ENCODE results near the gene MAN1A2. TPM values are rescaled to one million over a fixed set of nuclear protein-coding genes. Genes with fewer than 3 reads are reported as not detected.
"Not testable (repeated sequence)": the region's sequence is repeated elsewhere in the genome, so short reads cannot be mapped to it uniquely, and the experiment has no call there.

Gene MAN1A2
- total RNA-seq, 2 experiments from 2014 or later = 33.8 to 35.0 TPM

DNA sequence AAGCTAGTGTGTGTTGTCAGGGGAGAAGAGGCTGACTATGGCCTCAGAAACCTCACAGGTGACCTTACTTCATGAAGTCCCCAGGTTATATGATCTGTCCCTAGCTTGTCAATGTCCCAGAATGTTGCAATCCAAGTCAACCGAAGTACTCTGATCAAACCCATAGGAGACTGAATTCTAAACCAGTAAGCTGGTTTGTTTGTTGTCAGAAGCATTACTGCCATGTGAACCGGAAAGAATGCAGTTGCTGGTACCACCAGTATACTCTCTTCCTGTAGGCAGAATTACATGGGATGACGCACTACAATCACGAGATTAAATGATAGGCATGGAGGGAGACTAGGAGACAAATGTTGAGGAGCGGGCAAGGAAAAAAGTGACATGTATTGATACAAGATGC, 26.1 kb upstream of the MAN1A2 start:
- no peaks in the 10 kb centered on the region for H3K36me3 Mint-ChIP-seq (ENCODE audit: low read depth)
- DNase-seq = no peak
- peaks cover 6% of the 10 kb centered on the region for H3K4me1 Mint-ChIP-seq
- peaks cover 2% of the 10 kb centered on the region for H3K9me3 Mint-ChIP-seq
- no peak overlapping the region for H3K27ac Mint-ChIP-seq
- no peaks in the 10 kb centered on the region for H3K27me3 Mint-ChIP-seq
- ChIA-PET POLR2A (interaction anchor here (1.2 kb wide), 1 partner anchor 26 kb away, joined by 3 read pairs; the partner anchor contains the start of gene MAN1A2), CTCF (interaction anchor here (0.9 kb wide), 1 partner anchor 28 kb away, joined by 4 read pairs; no protein-coding TSS in a partner anchor)
- H3K4me3 Mint-ChIP-seq = no peak overlapping the region

DNA sequence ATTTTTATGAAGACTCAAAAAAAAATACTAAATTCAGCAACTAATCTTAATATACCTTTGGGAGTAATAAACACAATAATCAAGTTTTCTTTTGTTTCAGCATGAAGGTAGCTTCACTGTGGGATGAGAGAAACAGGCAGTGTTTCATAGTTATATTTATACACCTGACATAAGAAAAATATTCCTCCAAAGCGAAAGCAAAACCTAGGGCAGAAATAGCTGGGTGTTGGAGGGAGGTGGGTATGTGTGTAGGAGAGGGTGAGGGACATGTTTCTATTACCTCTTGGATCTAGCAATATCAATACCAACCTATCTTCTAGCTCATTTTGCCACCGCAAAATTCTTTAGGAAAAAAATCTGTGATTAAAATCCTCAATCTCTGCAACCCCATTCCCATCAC, 24.9 kb upstream of the MAN1A2 start:
- Mint-ChIP-seq H3K27me3 (no peaks in the 10 kb centered on the region), H3K4me3 (no peak overlapping the region), H3K27ac (no peak overlapping the region), H3K36me3 (ENCODE audit: low read depth) (no peaks in the 10 kb centered on the region), H3K4me1 (peaks cover 14% of the 10 kb centered on the region), H3K9me3 (peaks cover 2% of the 10 kb centered on the region)
- ChIA-PET POLR2A (interaction anchor here (1.5 kb wide), 1 partner anchor 16 kb away, joined by 4 read pairs; no protein-coding TSS in a partner anchor), CTCF (no interaction called here)
- no peak for DNase-seq

DNA sequence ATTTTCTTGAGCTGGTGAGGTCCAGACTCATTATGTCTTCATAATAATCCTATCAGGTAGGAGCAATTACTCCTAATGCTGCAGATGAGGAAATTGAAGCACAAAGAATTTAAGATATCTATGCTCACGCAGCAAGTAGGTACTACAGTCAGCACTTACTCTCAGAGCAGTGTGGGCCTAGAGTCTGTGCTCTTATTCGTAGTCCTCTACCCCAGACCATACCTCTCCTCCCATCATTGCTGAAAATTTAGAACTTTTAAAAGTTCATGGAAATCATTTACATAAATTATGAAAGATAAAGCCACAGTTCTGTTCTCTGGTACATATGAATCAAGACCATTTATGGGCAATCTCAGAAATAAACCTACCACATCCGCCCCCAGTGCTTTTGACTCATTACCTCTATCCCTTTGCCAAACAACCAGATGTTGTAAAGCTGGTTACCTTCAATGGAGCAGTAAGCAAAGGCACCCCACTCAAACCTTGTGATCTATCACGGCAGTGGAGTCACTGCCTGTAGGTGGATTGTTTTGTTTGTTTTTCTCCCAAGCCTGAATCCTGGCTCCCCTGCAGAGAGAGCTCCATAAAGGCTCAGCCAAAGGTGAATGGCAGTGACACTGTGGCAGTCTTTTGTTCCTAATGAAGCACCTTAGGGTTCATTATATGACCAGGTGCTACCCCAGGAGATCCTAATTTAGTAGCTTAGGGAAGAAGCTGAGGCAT, 20.9 kb upstream of the MAN1A2 start:
- peak overlapping the region; percentile 4 for H3K27ac Mint-ChIP-seq
- H3K4me1 Mint-ChIP-seq = peaks cover 14% of the 10 kb centered on the region
- no peak overlapping the region for H3K4me3 Mint-ChIP-seq
- DNase-seq = no peak
- H3K36me3 Mint-ChIP-seq (ENCODE audit: low read depth) = no peaks in the 10 kb centered on the region
- CTCF ChIA-PET = no interaction called here
- H3K27me3 Mint-ChIP-seq = peaks cover 4% of the 10 kb centered on the region
- no peaks in the 10 kb centered on the region for H3K9me3 Mint-ChIP-seq
- POLR2A ChIA-PET = interaction anchor here (1.1 kb wide), 1 partner anchor 20 kb away, joined by 3 read pairs; no protein-coding TSS in a partner anchor

DNA sequence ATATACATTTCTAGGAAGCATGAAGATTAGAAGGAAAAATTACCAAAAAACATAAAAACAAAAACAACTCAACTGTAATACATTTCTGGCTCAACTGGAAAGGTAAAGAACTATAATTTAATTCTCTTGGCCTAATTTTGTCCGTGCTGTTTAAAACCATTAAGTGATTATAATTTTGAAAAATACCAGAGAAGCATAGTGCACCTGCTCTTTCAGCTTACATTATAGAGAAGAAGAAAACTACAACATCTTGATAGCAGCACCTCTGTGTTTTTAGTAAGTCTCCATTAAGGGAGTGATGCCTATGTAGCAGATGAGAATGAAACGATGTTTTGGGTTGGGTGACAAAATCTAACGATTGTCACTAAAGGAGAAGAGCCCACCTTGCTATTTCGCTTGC, 19.3 kb upstream of the MAN1A2 start:
- ChIA-PET POLR2A (no interaction called here), CTCF (no interaction called here)
- DNase-seq = no peak
- no peak overlapping the region for H3K4me3 Mint-ChIP-seq
- no peak overlapping the region for H3K27ac Mint-ChIP-seq
- no peaks in the 10 kb centered on the region for H3K36me3 Mint-ChIP-seq (ENCODE audit: low read depth)
- no peaks in the 10 kb centered on the region for H3K9me3 Mint-ChIP-seq
- H3K4me1 Mint-ChIP-seq = peaks cover 10% of the 10 kb centered on the region
- H3K27me3 Mint-ChIP-seq = peaks cover 4% of the 10 kb centered on the region

DNA sequence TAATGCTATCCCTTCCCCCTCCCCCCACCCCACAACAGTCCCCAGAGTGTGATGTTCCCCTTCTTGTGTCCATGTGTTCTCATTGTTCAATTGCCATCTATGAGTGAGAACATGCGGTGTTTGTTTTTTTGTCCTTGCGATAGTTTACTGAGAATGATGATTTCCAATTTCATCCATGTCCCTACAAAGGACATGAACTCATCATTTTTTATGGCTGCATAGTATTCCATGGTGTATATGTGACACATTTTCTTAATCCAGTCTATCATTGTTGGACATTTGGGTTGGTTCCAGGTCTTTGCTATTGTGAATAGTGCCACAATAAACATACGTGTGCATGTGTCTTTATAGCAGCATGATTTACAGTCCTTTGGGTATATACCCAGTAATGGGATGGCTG, 14.6 kb upstream of the MAN1A2 start:
- H3K4me3 Mint-ChIP-seq; DNase-seq; CTCF ChIA-PET; H3K4me1 Mint-ChIP-seq; H3K27me3 Mint-ChIP-seq; H3K27ac Mint-ChIP-seq; POLR2A ChIA-PET; H3K9me3 Mint-ChIP-seq; H3K36me3 Mint-ChIP-seq (ENCODE audit: low read depth): not testable (repeated sequence)

DNA sequence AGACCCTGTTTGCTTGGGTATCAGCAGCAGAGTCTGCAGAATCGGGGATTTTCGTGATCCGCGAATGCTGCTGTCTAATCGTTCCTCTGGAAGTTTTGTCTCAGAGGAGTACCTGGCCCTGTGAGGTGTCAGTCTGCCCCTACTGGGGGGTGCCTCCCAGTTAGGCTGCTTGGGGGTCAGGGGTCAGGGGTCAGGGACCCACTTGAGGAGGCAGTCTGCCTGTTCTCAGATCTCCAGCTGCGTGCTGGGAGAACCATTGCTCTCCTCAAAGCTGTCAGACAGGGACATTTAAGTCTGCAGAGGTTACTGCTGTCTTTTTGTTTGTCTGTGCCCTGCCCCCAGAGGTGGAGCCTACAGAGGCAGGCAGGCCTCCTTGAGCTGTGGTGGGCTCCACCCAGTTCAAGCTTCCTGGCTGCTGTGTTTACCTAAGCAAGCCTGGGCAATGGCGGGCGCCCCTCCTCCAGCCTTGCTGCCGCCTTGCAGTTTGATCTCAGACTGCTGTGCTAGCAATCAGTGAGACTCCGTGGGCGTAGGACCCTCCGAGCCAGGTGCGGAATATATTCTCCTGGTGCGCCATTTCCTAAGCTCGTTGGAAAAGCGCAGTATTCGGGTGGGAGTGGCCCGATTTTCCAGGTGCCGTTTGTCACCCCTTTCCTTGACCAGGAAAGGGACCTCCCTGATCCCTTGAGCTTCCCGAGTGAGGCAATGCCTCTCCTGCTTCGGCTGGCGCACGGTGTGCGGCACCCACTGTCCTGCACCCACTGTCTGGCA, 9.2 kb upstream of the MAN1A2 start:
- DNase-seq = peak; percentile 35
- not testable (repeated sequence) for H3K4me3 Mint-ChIP-seq; H3K27ac Mint-ChIP-seq; H3K9me3 Mint-ChIP-seq; H3K27me3 Mint-ChIP-seq; H3K36me3 Mint-ChIP-seq (ENCODE audit: low read depth)
- POLR2A ChIA-PET = interaction anchor here (0.7 to 2.5 kb wide), 4 partner anchors 10 to 18 kb away, joined by 3 to 14 read pairs (median 4); partner anchors contain the start of gene MAN1A2
- CTCF ChIA-PET = interaction anchor here (1.2 kb wide), 1 partner anchor 9 kb away, joined by 4 read pairs; the partner anchor contains the start of gene MAN1A2
- H3K4me1 Mint-ChIP-seq = peaks cover 19% of the 10 kb centered on the region

DNA sequence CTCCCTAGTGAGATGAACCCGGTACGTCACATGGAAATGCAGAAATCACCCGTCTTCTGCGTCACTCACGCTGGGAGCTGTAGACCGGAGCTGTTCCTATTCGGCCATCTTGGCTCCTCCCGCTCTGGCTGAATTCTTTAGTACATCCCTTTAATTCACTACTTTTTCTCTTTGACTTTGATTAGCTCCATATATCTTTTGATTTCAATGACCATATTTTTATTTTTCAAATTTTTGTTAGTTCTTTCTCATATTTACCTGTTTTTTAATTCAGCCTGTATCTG, 8.7 kb upstream of the MAN1A2 start:
- ChIA-PET CTCF (interaction anchor here (1.2 kb wide), 1 partner anchor 8 kb away, joined by 4 read pairs; the partner anchor contains the start of gene MAN1A2), POLR2A (interaction anchor here (0.7 to 2.5 kb wide), 4 partner anchors 10 to 18 kb away, joined by 3 to 14 read pairs (median 4); partner anchors contain the start of gene MAN1A2)
- H3K4me1 Mint-ChIP-seq = peaks cover 21% of the 10 kb centered on the region
- H3K9me3 Mint-ChIP-seq; H3K27me3 Mint-ChIP-seq; H3K27ac Mint-ChIP-seq; H3K4me3 Mint-ChIP-seq; H3K36me3 Mint-ChIP-seq (ENCODE audit: low read depth); DNase-seq: not testable (repeated sequence)

DNA sequence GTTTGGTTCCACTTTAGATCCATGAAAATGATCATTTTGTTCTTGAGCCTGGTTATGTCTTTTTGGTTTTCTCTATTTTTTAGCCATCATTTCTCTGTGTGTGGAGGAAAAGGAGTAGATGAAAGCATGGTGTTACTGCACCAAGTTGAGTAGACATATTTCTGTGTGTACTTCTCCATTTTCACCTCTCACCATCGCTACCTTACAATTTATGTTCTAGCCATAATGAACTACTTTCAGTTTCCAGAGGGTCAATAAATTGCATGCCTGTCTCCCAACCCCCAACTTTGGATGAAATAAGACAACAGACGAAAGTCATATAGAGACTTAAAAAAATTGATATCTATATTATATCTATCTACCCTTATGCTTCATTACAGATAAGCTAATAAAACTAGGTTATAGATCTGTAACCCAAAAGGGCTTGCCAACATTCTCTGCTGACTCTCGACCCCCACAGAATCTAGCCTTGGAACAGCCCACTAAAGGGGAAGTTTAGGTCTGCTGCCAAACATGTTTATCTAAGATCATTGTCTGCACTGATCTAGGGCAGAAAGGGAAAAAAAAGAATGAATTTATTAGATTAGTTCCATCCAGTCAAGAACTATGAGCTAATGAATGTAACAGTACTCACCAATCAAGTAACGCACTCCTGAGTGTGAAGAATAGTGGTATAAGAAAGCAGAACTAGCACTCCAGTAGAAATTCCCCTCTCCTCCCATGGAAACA, 7.5 kb upstream of the MAN1A2 start:
- Mint-ChIP-seq H3K4me1 (peaks cover 31% of the 10 kb centered on the region), H3K27me3 (peaks cover 7% of the 10 kb centered on the region), H3K9me3 (no peaks in the 10 kb centered on the region), H3K27ac (no peak overlapping the region), H3K4me3 (no peak overlapping the region), H3K36me3 (ENCODE audit: low read depth) (peaks cover 3% of the 10 kb centered on the region)
- POLR2A ChIA-PET = interaction anchor here (1.8 to 2.5 kb wide), 2 partner anchors 9 to 17 kb away, joined by 4 to 14 read pairs; partner anchors contain the start of gene MAN1A2
- no peak for DNase-seq
- CTCF ChIA-PET = no interaction called here

DNA sequence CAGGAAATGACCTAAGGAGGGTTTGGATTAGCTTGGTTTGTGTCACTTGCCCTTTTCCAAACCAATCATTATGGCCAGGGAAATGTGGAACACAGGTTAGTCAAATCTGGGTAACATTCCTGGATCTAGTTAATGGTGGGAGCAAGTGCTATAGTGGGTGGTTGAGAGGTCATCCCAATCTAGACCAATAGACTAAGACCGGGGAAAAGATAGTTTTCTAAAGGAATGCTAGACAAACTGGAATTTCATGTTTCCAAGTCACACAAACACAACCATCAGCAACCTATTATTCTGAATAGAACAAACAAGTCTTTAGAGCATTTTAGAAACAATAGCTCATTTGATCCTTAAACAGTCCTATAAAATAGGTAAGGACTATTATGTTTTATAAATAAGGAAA, 4.3 kb upstream of the MAN1A2 start:
- Mint-ChIP-seq H3K9me3 (no peaks in the 10 kb centered on the region), H3K4me3 (no peak overlapping the region), H3K36me3 (ENCODE audit: low read depth) (peaks cover 3% of the 10 kb centered on the region), H3K27ac (no peak overlapping the region), H3K4me1 (peaks cover 45% of the 10 kb centered on the region), H3K27me3 (peaks cover 6% of the 10 kb centered on the region)
- no peak for DNase-seq
- POLR2A ChIA-PET = interaction anchor here (0.7 kb wide), 1 partner anchor 483 kb away, joined by 3 read pairs; no protein-coding TSS in a partner anchor
- CTCF ChIA-PET = no interaction called here

DNA sequence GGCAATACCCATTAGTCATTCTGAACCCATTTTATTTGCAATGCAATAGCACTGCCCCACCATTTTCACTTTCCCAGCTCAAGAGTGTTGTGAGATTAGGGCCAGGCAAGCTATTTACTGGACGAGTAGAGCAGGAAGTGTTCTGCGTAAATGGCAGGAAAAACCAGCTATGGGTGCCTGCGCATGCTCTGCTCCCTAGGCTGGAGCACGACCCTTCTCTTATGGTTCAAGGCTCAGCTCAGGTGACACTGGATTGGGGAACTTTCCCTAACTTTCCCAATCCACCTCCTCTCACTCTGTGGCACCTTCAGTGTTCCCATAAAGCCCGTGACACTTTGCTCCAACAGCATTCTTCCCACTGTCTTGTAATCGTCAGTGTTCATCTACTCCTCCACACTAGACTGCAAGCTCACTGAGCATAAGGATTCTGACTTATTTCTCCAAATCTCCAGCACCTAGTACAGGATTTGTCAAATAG, 3.6 kb upstream of the MAN1A2 start:
- ChIA-PET CTCF (no interaction called here), POLR2A (interaction anchor here (0.7 to 1.4 kb wide), 2 partner anchors 10 to 483 kb away, joined by 3 to 4 read pairs; no protein-coding TSS in a partner anchor)
- DNase-seq = no peak
- no peak overlapping the region for H3K27ac Mint-ChIP-seq
- peaks cover 42% of the 10 kb centered on the region for H3K4me1 Mint-ChIP-seq
- peaks cover 6% of the 10 kb centered on the region for H3K27me3 Mint-ChIP-seq
- peaks cover 1% of the 10 kb centered on the region for H3K36me3 Mint-ChIP-seq (ENCODE audit: low read depth)
- no peaks in the 10 kb centered on the region for H3K9me3 Mint-ChIP-seq
- no peak overlapping the region for H3K4me3 Mint-ChIP-seq

DNA sequence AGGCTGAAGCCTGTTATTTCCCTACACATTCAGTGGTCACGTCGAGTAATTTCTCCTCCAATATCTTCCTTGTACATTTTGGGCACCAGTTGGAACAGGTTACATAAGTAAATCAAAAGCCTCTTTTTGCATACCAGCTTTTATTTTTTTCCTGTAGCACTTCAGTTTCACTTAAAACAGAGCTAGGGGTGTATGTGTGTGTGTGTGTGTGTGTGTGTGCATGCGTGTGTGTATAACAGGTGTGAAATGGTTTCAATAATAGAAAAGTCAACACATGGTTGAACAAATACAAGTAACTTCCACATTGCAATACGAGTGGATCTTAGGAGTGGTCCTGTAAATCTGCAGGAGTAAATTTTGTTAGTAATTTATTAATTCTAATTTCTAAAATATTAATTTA, 3.0 kb upstream of the MAN1A2 start:
- Mint-ChIP-seq H3K9me3 (no peaks in the 10 kb centered on the region), H3K27ac (no peak overlapping the region), H3K4me3 (no peak overlapping the region), H3K36me3 (ENCODE audit: low read depth) (no peaks in the 10 kb centered on the region), H3K4me1 (peaks cover 42% of the 10 kb centered on the region), H3K27me3 (peaks cover 3% of the 10 kb centered on the region)
- DNase-seq = no peak
- ChIA-PET POLR2A (interaction anchor here (1.4 kb wide), 1 partner anchor 9 kb away, joined by 4 read pairs; no protein-coding TSS in a partner anchor), CTCF (no interaction called here)

DNA sequence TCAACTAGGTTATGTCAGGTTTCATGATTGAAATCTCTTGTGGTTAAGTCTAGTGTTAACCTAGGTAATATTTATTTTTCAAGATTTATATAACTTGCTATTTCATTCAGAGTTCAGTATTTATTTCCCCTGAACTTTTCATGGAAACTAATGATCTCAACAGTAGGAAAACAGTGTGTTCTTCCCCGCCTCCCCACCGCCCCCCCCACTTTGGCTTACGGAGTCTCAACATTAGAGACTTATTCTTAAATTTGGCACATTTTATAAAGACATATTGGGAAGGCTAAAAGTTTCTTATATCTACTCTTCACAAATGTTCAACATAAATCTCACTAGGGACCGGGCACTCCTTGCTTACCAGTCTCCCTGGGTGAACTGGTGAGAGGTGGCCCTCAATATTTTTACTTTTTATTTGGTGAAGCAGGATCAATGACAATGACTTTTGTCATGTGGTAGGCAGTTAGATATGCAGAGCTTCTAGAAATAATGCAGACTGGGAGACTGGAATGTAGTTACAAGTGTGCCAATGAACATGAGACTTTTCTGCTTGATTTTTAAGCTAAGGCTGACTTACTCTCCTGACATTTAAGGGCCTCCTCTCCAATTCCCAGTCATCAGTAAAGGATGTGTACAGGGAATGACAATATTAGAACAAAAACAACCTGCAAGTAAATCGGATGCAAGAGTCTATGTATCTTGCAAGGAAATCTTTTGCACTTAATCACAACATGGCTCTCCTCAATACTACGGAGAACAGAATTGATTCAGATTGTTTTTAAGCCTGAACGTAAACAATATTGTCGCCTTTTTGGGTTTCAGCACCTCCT, 1.7 kb upstream of the MAN1A2 start:
- Mint-ChIP-seq H3K9me3 (no peaks in the 10 kb centered on the region), H3K27me3 (no peaks in the 10 kb centered on the region), H3K27ac (peak overlapping the region; percentile 95), H3K4me1 (peaks cover 48% of the 10 kb centered on the region), H3K36me3 (ENCODE audit: low read depth) (peaks cover 3% of the 10 kb centered on the region), H3K4me3 (peak overlapping the region; percentile 92)
- DNase-seq = no peak
- POLR2A ChIA-PET = interaction anchor here (0.7 kb wide), 2 partner anchors 20 to 246 kb away, joined by 3 read pairs; no protein-coding TSS in a partner anchor
- CTCF ChIA-PET = no interaction called here

Data from activated CD4-positive, alpha-beta memory T cell treated with anti-CD3 and anti-CD28 coated beads, Interleukin-2, amount 10 ng/mL, durations not matched to agents 7 days and 5 days (primary cell).